OCI-M1 (cell line): ENCODE measurements around the gene ENDOG.
A peak's percentile ranks its signal among the peaks of the same experiment; 100 is the strongest.
"Not testable (repeated sequence)": the region's sequence is repeated elsewhere in the genome, so short reads cannot be mapped to it uniquely, and the experiment has no call there.

Experiments
- DNase-seq: peaks from one replicate; lab custom pipeline; 2025; lab: John Stamatoyannopoulos, UW

Gene ENDOG

GRCh38 chr9:128818099-128818838, at the start of gene ENDOG:
Gene ENDOG (plus strand): TSS chr9:128818500. CDS start chr9:128818685, 185 bp downstream.
- peak; percentile 99 for DNase-seq

- peak; percentile 65 for DNase-seq
Measured at GRCh38 chr9:128768606-128769005, 49.7 kb upstream of the ENDOG start.

- DNase-seq: no peak
Measured at GRCh38 chr9:128770286-128771030, 47.8 kb upstream of the ENDOG start.

GRCh38 chr9:128771094-128771721, 47.1 kb upstream of the ENDOG start:
- DNase-seq: peak; percentile 56

GRCh38 chr9:128771745-128772519, 46.4 kb upstream of the ENDOG start, which contains the start of gene ZER1:
Gene ZER1 (minus strand): TSS chr9:128771927. CDS start chr9:128755565, 16,362 bp downstream.
- peak; percentile 94 for DNase-seq

GRCh38 chr9:128773049-128773448, 45.3 kb upstream of the ENDOG start:
- no peak for DNase-seq

GRCh38 chr9:128774804-128775203, 43.5 kb upstream of the ENDOG start:
- no peak for DNase-seq

- not testable (repeated sequence) for DNase-seq
Measured at GRCh38 chr9:128780093-128780492, 38.2 kb upstream of the ENDOG start.

- DNase-seq: peak; percentile 36
Measured at GRCh38 chr9:128781187-128782070, 36.9 kb upstream of the ENDOG start.

- DNase-seq: no peak
Measured at GRCh38 chr9:128782669-128783068, 35.6 kb upstream of the ENDOG start.

GRCh38 chr9:128785427-128785826, 32.9 kb upstream of the ENDOG start:
- DNase-seq: no peak

GRCh38 chr9:128786681-128787601, 31.4 kb upstream of the ENDOG start, which contains the start of gene TBC1D13:
Gene TBC1D13 (plus strand): TSS chr9:128787253. CDS start chr9:128787354, 101 bp downstream.
- peak; percentile 92 for DNase-seq

GRCh38 chr9:128787659-128788058, 30.6 kb upstream of the ENDOG start:
- DNase-seq: peak; percentile 12

GRCh38 chr9:128788445-128788844, 29.9 kb upstream of the ENDOG start:
- DNase-seq: no peak

- no peak for DNase-seq
Measured at GRCh38 chr9:128790536-128790935, 27.8 kb upstream of the ENDOG start.

- no peak for DNase-seq
Measured at GRCh38 chr9:128792134-128792533, 26.2 kb upstream of the ENDOG start.

GRCh38 chr9:128792978-128793686, 25.2 kb upstream of the ENDOG start:
- DNase-seq: no peak

- not testable (repeated sequence) for DNase-seq
Measured at GRCh38 chr9:128794961-128795360, 23.3 kb upstream of the ENDOG start.

- no peak for DNase-seq
Measured at GRCh38 chr9:128798896-128799295, 19.4 kb upstream of the ENDOG start.
